Umbilical cord (tissue), 2 donors: ENCODE measurements around the gene RASGRP1. TPM values are rescaled to one million over a fixed set of nuclear protein-coding genes. Genes with fewer than 3 reads are reported as not detected.
"Not testable (repeated sequence)": the region's sequence is repeated elsewhere in the genome, so short reads cannot be mapped to it uniquely, and the experiment has no call there.

Experiments used
- DNase-seq: peaks from one replicate; pipeline ENCODE4 v3.0.0-alpha.2; 2015; ENCODE audit warnings: low spot score
- total RNA-seq: library from RNA; depleted of rRNA; stranded (reverse); fragments of >200 nt; gene quantifications from one replicate; pipeline ENCODE4 v1.2.3, GENCODE V29; 2014; ENCODE audit warnings: low replicate concordance; ENCODE audit not compliant: insufficient read depth

RASGRP1 gene
- total RNA-seq = 4.6 TPM

DNA sequence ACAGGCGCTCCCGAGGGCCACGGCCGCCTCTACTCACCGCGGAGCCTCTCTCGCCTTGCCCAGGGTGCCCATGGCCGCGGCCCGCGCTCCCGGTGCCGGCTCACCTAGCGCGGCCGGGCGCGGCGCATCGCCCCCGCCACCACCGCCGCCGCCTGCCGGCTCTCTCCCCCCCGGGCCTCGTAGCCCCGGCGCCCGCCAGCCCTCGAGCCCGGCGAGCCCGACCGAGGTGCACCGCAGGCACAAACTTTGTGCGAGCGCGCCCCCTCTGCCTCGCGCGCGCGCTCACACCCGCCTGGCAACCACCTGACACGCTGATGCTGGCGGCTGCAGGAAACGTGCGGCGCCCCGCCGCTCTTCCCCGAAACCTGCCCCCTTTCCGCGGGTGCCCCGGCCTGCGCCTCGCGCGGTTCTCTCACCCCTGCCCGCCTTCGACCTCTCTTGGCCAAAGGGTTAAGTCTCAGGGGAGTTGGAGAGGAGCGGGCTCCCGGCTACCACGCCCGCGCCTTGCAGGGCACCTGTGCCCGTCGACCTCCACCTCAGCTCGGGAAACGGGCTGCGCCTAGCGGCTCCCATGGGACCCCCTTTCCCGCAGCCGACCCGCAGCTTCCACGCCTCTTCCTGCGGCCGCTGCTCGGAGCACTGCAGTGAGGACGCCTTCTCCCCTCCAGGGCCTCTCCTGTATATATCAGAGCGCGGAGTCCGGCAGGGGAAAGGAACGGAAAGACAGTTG lies at the start of gene RASGRP1:
Gene RASGRP1, minus strand, starts transcription at position 258 of the 730 bp plus-strand sequence. Its CDS starts 186 bp downstream, at position 72.
- DNase-seq = peak; percentile 39

DNA sequence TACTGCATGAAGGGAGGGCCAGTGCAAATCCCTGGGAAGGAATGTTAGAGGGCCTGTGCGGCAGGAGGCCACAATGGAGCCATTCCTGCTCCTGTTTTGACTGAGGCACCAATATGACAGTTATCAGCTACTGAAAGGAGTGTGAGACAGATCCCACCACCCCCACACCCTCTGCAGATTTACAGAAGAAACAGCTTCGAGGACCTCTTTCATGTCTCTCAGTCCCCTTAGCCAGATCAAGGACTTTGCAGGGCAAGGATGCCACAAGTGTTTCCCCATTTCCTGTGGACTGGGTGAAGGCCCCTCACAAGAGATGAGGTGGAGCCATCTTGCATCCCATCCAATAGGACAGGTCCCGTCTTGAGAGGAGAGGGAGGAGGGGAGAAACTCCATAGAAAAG lies 48.5 kb upstream of the RASGRP1 start:
- no peak for DNase-seq

DNA sequence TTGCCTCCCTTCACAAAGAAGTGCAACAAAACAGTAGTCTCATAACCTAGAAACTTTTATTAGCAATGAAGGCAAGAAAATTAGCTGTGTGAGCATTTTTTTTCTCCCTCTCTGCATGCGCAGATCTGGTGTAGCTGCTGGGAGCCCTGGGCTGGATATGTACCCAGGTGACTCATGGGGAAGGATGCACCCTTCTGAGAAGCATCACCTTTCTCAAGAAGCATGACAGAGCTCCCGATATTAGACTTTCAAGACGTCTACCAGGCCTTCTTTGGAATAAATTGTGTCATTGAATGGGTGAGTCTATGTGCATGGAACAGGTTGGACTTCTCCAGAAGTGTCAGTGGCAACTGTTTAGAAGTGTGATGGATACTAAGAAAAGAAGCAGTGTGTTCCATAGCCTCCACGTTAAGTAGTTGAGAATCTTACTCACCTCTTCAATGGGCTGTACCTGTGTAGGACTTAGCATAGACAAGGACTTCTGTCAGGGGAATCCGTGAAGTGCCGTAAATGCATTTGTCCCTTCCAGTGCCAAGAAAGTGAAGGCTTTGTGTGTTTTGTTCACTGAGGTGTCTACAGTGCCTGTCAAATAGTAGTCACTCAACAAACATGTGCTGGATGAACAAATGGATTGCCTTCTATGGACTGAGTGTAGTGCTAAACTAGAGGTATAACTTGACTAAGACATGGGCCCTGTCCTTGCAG lies 47.7 kb upstream of the RASGRP1 start:
- no peak for DNase-seq

DNA sequence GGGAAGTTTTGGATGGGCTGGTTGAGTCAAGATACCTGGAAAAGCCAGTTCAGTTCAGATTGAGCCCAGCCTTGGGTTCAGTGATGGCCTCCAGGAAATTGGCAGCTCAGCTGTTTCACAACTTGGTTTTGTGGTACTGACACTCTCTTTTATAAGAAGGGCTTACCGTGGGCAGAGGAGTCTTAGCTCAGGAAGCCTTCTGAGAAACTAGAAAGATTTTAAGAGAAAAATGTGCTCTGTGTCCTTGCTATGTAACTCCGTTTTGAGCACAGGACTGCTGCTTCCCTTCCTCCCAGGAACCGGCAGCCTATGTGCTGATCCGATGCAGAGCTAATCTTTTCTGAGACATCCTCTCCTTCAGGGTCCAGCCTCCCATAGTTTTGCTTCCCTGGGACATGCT lies 46.6 kb upstream of the RASGRP1 start:
- no peak for DNase-seq

DNA sequence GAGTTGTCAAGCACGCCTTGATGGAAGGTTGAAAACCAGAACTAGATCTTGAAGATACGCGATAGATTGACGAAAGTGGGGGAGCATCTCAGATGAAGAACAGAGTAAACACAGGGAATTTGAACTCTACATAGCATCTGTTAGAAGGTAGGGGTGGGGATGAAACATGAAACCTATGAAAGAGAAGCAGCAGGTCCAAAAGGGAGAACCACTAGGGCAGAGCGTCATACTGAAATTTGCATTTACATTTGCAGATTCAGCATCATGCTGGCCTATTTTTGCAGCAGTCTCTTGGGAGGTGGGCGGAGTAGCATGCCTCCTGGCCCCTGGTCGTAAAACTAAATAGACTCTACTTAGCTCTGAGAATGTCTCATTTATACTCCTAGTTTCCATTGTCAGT lies 46.1 kb upstream of the RASGRP1 start:
- DNase-seq = no peak

DNA sequence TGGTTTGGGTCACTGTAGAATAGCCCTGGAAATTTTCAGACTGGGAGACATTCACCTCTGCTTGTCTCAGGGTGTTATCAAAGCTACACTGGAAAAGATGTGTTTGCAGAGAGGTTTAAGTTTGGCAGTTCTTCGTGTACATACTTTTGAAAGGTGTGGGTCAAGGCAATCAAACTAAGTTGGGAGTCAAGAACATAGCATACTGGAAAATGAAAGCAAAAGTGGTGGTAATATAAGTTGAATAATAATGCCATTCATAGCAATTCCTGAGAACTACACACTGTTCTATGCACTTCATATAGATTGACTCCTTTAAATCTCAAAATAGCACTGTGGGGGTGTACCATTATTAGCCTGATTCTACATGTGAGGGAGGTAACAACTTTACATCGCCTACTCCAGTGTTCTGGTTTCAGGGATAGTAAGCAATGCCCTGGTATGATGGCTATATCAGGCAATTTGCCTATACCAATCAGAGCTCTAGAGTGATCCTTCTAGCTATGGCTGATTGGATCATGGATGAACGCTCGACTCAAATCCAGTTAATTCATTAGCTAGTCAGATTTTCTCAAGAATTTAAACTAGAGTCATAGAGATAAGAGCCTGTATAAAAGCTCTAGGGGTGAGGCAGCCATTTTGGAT lies 44.6 kb upstream of the RASGRP1 start:
- DNase-seq = no peak

DNA sequence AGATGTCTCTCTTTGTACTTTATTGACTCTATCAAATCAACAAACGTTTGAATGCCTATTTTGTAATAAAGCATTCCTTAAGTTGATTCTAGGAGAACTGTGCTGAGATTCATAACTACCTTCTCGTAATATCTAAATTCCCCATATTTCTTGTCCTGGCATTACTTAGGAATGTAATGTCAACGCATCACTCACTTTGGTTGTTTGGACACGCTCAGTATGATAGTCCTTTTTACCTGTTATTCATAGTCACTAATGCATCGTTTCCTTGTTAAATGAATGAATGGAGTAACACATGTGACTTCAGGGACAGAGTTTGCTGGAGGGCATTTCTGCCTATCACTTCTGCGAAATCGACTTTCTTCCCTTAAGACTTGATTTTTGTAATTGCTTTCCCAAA lies 44.1 kb upstream of the RASGRP1 start:
- DNase-seq = no peak

DNA sequence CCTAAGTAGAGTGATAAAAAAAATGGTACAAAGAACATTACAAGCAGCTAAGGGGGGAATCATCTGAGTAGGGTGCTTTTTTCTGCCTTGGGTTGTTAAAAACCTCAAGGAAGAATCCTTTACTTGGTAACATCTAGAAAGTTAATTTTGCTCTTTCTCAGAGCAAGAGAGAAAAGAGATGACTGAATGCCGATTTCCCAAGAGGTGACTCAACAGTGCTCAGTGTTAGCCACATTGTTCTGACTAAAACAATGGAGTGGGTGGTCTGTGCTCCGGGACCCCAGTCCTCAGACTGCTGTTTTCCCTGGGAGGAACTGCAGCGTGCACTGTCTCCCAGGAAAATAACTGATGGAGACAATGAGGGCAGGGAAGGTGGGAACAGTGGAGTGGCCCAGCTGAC lies 41.1 kb upstream of the RASGRP1 start:
- DNase-seq = no peak

DNA sequence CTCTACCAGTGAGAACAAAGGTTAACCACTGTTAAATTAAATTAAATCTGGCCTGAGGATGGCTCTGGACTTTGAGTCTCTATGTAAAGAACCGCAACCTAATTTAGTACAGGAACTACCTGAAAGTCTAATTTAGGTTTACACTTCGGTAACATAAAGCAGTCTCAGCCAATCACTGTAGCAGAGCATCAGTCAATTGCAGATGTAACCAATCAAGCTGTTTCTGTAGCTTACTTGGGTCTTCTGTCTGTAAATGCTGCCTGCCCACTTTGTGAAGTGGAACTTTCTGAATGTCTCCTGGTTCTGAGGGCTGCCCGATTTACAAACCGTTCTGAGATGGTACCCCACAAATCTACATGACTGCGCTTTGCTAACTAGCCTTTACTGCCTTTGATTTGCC lies 39.1 kb upstream of the RASGRP1 start:
- DNase-seq = no peak

DNA sequence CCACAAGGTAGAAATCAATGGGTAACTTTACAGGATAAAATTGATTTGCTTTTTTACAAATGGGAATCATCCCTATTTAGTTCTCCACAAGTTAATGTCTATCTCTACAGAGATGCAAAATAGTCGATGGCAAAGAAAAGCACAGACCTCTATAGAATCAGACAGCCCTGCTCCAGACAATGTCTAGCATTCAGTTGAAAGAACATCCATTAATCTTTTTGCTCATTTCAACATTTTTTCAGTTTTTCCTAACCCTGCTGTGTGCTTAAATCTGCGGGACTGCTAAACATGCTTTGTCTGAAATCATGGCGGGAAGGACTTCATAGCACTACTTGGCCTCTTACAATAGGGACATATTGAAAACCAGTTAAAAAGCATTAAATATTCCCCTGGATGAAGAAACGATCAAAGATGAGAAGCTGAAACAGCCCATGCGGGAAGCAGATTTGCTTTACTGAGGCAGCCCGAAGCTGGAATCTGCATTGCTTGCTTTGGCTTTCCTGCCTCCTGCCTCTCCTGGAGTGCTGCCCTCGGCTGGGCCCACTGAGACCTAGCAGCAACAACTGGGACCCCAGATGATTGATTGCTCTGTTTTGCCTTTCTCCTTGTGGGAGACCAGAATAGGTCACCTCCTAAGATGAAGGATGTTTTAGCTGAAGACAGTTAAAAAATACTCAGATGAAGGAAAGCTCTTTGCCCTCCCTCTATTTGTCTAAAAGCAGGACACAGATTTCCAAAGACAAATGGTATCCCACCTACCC lies 38.5 kb upstream of the RASGRP1 start:
- no peak for DNase-seq

DNA sequence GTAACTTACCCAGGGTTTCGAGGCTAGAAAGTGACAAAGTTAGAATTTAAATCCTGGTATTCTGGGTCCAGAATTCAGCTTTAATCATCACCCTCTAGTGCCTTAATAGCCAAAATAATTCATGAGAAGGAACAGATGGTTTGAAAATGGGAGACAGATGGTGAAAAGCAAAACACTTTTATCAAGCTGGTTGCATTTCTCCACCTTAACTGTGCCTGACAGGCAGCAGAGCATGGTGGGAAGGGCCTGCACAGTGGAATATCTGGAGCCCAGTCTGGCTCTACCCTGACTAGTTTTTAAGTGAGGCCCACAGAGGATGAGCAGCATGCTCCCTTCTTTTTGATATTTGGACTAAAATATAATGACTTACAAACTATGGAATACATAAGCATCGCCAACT lies 35.6 kb upstream of the RASGRP1 start:
- DNase-seq = no peak

DNA sequence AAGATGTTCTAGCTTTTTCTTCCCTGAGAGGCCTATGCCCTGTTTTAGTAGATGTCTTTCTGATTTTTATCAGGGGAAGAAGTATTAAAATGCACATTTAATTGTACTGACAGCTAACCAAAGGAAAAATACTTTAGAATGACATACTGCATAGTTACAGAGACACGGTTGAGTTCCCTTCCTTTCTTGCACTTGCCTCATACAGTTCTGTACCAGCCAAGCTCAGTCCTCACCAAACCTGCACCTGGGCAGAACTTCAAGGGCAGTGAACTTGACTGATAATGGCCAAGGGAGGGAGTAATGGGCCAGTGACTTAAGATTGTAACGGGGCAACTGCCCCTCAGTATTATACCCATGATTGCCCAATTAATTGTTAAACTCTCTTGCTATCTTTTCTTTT lies 34.1 kb upstream of the RASGRP1 start:
- no peak for DNase-seq

DNA sequence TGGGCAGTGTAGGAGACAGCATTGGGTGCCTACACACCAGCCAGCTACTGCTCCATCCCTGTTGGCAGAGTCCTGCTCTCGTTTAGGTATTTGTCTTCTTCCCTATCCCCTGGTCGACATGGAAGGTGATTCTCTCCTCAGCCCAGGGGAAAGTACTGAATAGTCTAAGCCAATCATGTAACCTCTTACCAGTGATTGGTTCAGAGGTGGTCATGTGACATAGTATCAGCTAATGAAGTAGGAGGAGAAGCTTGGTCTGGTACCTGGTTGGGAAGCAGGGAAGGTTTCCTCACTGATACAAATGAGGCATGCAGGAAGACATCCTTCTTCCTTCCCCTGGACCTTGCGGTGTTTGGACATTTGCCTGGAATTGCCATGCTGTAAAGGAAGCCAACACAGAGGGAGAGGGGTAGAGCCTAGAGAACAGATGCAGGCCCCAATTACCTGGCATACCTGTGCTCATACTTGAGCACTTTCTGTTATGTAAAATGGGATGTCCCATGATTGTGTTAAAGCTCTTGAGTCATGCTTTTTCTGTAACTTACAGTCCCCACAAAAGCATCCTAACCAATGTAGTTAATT lies 32.7 kb upstream of the RASGRP1 start:
- no peak for DNase-seq

DNA sequence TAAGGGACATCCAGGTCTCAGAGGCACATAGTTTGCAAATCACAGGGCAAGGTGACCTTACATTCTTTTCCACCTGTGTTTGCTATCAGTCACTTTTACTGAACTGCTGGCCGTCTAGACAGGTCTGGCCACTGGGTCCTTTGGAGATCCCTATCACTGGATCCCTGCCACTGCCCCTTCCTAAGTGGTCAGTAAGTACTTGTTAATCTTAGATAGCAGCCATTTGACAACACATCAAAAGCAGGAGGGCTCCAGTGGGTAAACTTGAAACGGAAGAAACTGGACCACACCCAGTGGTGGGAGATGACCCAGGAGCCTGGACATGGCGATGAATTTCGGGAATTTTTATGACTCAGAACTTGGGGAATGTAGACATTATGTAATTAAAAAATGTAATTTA lies 28.9 kb upstream of the RASGRP1 start:
- DNase-seq = no peak

DNA sequence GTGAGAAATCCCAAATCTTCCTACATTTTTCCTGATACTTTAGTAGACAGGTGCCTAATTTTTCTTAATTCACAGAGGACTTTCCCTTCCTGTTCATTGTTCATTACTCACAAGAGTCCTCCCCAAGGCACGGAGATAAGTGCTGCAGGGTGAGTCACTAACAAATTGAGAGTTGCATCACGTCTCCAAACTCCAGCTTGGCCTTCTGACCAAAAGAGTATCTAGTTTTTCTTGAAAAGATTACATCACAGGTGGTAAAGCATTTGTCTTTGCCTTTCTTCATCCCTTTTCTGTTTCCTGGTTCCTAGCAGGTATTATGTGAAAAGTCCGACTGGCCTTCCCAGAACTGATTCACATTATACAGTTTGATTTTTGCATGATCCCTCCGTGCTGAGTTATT lies 24.9 kb upstream of the RASGRP1 start:
- DNase-seq = peak; percentile 62

DNA sequence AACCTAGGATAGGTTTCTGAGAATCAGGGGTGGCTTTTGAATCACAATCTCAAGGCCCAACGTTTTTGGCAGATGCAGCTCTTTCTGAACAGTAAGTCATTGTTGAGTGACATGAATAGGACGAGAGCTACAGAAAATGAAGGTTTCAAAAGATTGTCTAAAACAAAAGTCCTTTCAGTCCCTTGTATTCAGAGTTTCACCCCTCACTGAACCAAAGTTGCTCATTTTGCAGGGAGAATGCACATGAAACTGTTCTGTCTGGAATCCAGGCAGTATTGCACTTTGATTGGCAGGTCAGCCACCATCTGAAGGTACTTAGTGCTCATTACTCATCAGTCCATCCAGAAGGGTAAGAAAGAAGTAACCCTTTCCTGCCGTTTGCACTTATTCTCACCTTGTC lies 24.1 kb upstream of the RASGRP1 start:
- no peak for DNase-seq

DNA sequence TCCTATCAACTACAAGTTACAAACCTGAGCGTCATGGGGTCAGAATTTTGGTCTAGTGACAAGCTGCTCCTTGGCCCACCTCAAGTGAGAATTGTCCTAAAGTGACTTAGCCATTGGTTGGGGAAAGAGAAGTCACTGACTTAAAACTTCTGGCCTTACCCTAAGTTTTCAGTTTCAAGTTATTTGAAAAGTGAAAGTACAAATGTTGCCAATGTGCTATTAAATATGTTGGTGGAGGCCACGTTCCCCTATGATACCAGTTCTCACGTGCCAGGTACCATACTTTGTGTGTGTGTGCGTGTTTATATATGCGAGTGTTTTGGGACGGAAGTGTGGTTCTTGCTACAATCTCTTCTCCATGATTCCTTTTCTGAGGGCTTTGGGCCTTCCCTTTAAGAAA lies 22.6 kb upstream of the RASGRP1 start:
- no peak for DNase-seq

DNA sequence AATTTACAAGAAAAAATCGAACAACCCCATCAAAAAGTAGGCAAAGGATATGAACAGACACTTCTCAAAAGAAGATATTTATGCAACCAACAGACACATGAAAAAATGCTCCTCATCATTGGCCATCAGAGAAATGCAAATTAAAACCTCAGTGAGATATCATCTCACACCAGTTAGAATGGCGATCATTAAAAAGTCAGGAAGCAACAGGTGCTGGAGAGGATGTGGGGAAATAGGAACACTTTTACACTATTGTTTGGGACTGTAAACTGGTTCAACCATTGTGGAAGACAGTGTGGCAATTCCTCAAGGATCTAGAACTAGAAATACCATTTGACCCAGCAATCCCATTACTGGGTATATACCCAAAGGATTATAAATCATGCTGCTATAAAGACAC lies 21.4 kb upstream of the RASGRP1 start:
- DNase-seq = not testable (repeated sequence)

DNA sequence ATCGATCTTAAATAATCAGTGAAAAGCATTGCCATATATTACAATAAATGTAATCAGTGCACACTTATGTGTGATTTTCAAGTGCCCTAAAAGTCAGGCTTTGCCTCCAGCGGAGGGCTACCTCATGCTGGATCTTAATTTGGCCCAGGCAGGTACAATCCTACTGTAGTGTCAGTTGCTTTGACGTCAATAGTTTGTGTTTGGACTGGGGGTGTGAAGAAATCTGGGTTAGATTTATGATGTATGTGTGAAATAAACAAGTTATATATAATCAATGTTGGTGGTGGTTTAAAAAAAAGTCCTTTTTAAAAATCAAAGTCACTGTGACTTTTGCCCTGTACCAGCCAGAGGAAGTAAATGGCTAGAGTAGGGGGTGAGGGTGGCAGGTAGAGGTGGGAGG lies 14.0 kb upstream of the RASGRP1 start:
- no peak for DNase-seq

DNA sequence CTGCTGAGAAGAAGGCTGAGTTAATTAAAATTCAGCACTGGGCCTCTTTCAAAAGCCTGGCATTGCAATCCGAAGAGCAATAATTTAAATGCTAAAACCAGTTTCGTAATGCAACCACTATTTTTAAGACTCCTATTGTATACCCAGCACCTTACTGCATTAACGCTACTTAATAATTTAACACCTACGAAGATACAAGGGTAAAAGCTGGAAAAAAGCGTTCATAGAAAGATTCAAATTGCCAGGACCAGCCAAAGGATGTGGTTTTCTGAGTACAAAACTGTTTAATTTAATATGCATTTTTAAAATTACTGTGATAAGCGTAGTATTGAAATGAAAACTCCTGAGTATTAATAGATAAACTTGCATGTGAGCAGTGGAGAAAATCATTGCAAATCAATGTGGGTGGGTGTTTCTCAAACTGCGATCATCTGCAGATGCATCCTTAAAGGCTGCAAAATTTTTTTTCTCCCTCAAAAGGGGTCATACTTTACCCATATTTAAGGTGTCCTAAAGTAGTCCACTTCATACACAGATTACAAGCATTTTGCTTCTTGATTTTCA lies 12.9 kb upstream of the RASGRP1 start:
- no peak for DNase-seq

DNA sequence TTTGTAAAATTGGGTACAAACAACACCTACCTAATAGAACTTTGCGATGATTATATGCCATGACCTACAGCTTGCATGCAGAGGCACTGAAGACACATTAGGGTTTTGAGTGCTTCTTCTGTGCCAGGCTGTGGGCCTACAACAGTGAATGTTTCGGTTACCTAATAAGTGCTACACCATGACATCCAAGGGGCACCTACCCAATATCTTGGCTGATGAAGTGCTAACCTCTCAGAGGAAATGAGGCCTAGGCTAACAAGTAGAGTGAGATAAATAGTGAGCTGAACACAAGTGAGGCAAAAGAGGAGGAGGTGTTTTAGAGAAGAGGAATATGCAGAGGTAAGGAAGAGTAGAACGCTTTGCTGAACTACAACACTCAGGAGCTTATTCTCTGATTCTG lies 12.2 kb upstream of the RASGRP1 start:
- no peak for DNase-seq
